Peyer's patch (tissue), 4 donors: ENCODE results near the gene EP400. TPM values are rescaled to one million over a fixed set of nuclear protein-coding genes. Genes with fewer than 3 reads are reported as not detected.

Source experiments
- DNase-seq, 3 donors: peaks; one replicate each; pipeline ENCODE4 v3.0.0-alpha.2; 2017 to 2019
- H3K27ac ChIP-seq, 4 donors: fragments of 200-600 bp; sonication (generic); one replicate each; pipeline ENCODE4 v1.5.1; 2016 to 2019
- H3K27me3 ChIP-seq, 2 donors: fragments of 200-600 bp; sonication (generic); one replicate each; pipeline ENCODE4 v1.5.1; 2019
- H3K36me3 ChIP-seq, 3 donors: fragments of 200-600 bp; sonication (generic); one replicate each; pipeline ENCODE4 v1.5.1; 2016 to 2019
- H3K4me1 ChIP-seq, 4 donors: fragments of 200-600 bp; sonication (generic); one replicate each; pipeline ENCODE4 v1.5.1; 2016 to 2019
- H3K4me3 ChIP-seq, 4 donors: fragments of 200-600 bp; sonication (generic); 1 replicate in 3 of 4; 2 replicates in 1 of 4; pipeline ENCODE4 v1.5.1; 2016 to 2019; ENCODE audit warnings: mild to moderate bottlenecking in 1 of 4
- H3K9me3 ChIP-seq, 4 donors: fragments of 200-600 bp; sonication (generic); one replicate each; pipeline ENCODE4 v1.5.1; 2016 to 2019; ENCODE audit warnings: mild to moderate bottlenecking in 1 of 4
- POLR2A ChIP-seq, 2 donors: fragments of 450-650 bp; IDR thresholded peaks; one replicate each; pipeline ENCODE4 v1.5.1; 2017; ENCODE audit warnings: antibody characterized with exemption in 2 of 2, mild to moderate bottlenecking in 2 of 2, moderate library complexity in 2 of 2
- total RNA-seq, 4 donors: library from RNA; depleted of rRNA; stranded (reverse); fragments of >200 nt; gene quantifications; one replicate each; pipeline ENCODE4 v1.1.0, GENCODE V29; 2016
- TF ChIP-seq, protein P1 (sequence below), 6 experiments: fragments of 450-650 bp in 4 of 6; fragments of 200-600 bp in 2 of 6; sonication (generic) in 1 of 6; IDR thresholded peaks; one replicate each; pipeline ENCODE4 v1.5.1; 2017 to 2019; ENCODE audit warnings: antibody characterized with exemption in 6 of 6, mild to moderate bottlenecking in 3 of 6, moderate library complexity in 1 of 6

EP400 gene
- total RNA-seq, 4 donors from 2014 or later: 22.1 to 60.2 (median 49.2) TPM

DNA sequence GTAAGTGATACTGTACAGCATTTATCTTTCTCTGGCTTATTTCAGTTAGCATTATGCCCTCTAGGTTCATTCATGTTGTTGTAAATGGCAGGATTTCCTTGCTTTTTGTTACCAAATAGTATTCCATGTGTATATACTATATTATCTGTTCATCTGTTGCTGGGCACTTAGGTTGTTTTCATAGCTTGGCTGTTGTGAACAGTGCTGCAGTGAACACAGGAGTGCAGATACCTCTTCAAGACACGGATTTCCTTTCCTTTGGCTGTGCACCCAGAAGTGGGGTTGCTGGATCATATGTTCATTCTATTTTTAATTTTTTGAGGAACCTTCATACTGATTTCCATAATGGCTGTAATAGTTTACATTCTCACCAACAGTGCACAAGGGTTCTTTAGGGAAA lies 21.5 kb downstream of the EP400 start:
- H3K4me3 ChIP-seq: no peak overlapping the region
- TF ChIP-seq, protein P1, sequence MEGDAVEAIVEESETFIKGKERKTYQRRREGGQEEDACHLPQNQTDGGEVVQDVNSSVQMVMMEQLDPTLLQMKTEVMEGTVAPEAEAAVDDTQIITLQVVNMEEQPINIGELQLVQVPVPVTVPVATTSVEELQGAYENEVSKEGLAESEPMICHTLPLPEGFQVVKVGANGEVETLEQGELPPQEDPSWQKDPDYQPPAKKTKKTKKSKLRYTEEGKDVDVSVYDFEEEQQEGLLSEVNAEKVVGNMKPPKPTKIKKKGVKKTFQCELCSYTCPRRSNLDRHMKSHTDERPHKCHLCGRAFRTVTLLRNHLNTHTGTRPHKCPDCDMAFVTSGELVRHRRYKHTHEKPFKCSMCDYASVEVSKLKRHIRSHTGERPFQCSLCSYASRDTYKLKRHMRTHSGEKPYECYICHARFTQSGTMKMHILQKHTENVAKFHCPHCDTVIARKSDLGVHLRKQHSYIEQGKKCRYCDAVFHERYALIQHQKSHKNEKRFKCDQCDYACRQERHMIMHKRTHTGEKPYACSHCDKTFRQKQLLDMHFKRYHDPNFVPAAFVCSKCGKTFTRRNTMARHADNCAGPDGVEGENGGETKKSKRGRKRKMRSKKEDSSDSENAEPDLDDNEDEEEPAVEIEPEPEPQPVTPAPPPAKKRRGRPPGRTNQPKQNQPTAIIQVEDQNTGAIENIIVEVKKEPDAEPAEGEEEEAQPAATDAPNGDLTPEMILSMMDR (IDR thresholded peaks at IDR 0.05): no peak
- no peak for TF ChIP-seq POLR2A (IDR thresholded peaks at IDR 0.05)
- no peak for DNase-seq
- H3K9me3 ChIP-seq: no peaks in the 10 kb centered on the region
- H3K27ac ChIP-seq: no peak overlapping the region
- no peaks in the 10 kb centered on the region for H3K27me3 ChIP-seq
- peaks cover 0 to 5% (median 0%) of the 10 kb centered on the region in 3 donors for H3K36me3 ChIP-seq
- no peaks in the 10 kb centered on the region for H3K4me1 ChIP-seq

DNA sequence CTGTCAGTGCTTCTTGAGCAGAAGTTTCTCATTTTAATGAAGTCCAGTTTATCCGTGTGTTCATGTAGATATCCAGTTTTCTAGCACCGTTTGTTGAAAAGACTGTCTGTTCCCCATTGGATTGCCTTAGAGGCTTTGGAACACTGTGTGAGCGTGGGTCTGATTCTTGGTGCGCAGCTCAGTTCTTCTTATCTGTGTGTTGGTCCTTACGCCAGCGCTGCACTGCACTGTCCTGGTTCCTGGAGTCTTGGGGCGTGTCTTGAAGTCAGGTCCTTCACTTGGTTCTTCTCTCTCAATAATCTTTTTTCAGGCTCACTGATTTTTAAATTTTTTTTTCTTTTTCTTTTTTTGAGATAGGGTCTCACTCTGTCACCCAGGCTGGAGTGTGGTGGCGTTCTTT lies 25.5 kb downstream of the EP400 start:
- Histone ChIP-seq H3K27me3 (no peaks in the 10 kb centered on the region), H3K4me3 (no peak overlapping the region), H3K4me1 (no peaks in the 10 kb centered on the region), H3K27ac (no peak overlapping the region), H3K36me3 (peaks cover 0 to 11% (median 0%) of the 10 kb centered on the region in 3 donors), H3K9me3 (no peaks in the 10 kb centered on the region)
- DNase-seq: no peak
- TF ChIP-seq POLR2A (IDR thresholded peaks at IDR 0.05): no peak
- TF ChIP-seq, protein P1 (IDR thresholded peaks at IDR 0.05): no peak

DNA sequence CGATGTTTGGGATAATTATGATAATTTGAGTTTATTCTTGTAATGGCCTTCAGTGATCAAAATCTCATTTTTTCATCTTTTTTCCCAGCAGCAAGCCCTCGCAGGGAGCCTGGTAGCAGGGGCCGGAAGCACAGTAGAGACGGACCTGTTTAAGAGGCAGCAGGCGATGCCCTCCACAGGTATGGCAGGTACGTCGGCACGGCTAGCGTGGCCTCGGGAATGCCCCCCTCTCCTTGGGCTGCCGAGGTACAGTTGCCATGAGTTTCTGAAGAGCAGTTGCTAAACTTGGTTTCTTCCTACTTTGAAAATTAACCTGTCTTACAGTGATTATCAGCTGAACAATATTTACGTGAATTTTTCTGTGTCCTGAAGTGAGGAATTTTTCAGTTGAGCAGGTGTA lies 29.9 kb downstream of the EP400 start:
- peaks cover 0 to 47% (median 0%) of the 10 kb centered on the region in 3 donors for H3K36me3 ChIP-seq

DNA sequence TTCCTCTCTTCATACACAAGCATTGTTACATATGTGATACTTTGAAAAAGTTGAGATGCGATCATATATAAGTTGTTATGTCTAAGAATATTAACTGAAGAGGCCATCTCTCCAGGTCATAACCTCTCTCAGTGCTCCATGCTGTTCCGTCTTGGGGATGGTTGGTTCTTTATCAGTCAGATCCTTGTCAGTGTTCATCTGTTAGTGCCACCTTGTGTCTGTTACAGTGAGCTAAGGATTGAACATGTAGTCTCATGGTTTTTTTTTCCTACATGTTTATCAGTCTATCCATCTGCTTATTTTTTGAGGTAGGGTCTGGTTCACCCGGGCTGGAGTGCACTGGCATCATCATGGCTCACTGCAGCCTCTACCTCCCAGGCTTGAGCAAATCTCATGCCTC lies 30.5 kb downstream of the EP400 start:
- TF ChIP-seq, protein P1 (IDR thresholded peaks at IDR 0.05): peak in 1 of 6 experiments; percentile 13
- TF ChIP-seq POLR2A (IDR thresholded peaks at IDR 0.05): no peak
- no peaks in the 10 kb centered on the region for H3K27me3 ChIP-seq
- no peak for DNase-seq
- H3K36me3 ChIP-seq: peaks cover 0 to 53% (median 0%) of the 10 kb centered on the region in 3 donors
- no peaks in the 10 kb centered on the region for H3K9me3 ChIP-seq
- H3K4me3 ChIP-seq: no peak overlapping the region
- H3K4me1 ChIP-seq: no peaks in the 10 kb centered on the region
- no peak overlapping the region for H3K27ac ChIP-seq

More for the DNA sequence above, 29.9 kb downstream of the EP400 start:
- Histone ChIP-seq H3K27ac (no peak overlapping the region), H3K27me3 (no peaks in the 10 kb centered on the region), H3K4me1 (no peaks in the 10 kb centered on the region), H3K4me3 (no peak overlapping the region), H3K9me3 (no peaks in the 10 kb centered on the region)
- TF ChIP-seq, protein P1 (IDR thresholded peaks at IDR 0.05): no peak
- no peak for TF ChIP-seq POLR2A (IDR thresholded peaks at IDR 0.05)
- DNase-seq: peak in 1 of 3 donors; percentile 27

DNA sequence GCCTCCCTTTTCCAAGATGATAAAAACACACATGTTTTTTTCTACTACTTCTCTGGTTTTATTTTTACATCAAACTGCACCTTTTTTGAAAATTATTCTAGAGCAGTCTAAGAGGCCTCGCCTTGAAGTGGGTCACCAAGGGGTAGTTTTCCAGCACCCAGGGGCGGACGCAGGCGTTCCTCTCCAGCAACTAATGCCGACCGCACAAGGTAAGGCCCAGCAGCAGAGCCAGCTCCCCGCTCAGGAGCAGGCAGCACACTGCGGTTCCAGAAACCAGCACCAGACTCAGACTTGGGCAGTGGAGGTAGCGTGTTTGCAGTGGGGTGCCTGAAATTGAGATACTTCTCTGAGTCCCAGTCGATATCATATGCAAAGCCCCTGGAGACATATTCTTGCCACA lies 31.6 kb downstream of the EP400 start:
- H3K36me3 ChIP-seq: peaks cover 0 to 65% (median 0%) of the 10 kb centered on the region in 3 donors
- no peaks in the 10 kb centered on the region for H3K9me3 ChIP-seq
- no peak overlapping the region for H3K27ac ChIP-seq
- TF ChIP-seq, protein P1 (IDR thresholded peaks at IDR 0.05): no peak
- TF ChIP-seq POLR2A (IDR thresholded peaks at IDR 0.05): no peak
- no peaks in the 10 kb centered on the region for H3K27me3 ChIP-seq
- no peaks in the 10 kb centered on the region for H3K4me1 ChIP-seq
- peak in 1 of 3 donors; percentile 32 for DNase-seq
- H3K4me3 ChIP-seq: no peak overlapping the region

DNA sequence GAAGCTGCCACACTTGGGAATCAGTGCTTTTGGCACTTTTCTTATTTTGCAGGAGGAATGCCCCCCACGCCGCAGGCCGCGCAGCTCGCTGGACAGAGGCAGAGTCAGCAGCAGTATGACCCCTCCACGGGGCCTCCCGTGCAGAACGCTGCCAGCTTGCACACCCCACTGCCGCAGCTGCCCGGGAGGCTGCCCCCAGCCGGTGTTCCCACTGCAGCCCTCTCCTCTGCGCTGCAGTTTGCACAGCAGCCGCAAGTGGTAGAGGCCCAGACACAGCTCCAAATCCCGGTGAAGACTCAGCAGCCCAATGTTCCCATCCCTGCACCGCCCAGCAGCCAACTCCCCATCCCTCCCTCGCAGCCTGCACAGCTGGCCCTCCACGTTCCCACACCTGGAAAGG lies 32.3 kb downstream of the EP400 start:
- Histone ChIP-seq H3K9me3 (no peaks in the 10 kb centered on the region), H3K4me3 (no peak overlapping the region), H3K36me3 (peaks cover 0 to 71% (median 0%) of the 10 kb centered on the region in 3 donors), H3K27ac (no peak overlapping the region), H3K27me3 (no peaks in the 10 kb centered on the region), H3K4me1 (no peaks in the 10 kb centered on the region)
- TF ChIP-seq, protein P1 (IDR thresholded peaks at IDR 0.05): no peak
- TF ChIP-seq POLR2A (IDR thresholded peaks at IDR 0.05): no peak
- DNase-seq: peak in 1 of 3 donors; percentile 32
